Mesodermal cell (in vitro differentiated cells): ENCODE data around the gene DTD1.

ENCODE experiments used
- H3K27ac ChIP-seq: 2 replicates; pipeline ENCODE4 v1.7.0; 2013; ENCODE audit warnings: mild to moderate bottlenecking, low read depth, low read length, moderate library complexity; ENCODE audit not compliant: severe bottlenecking
- H3K36me3 ChIP-seq: 2 replicates; pipeline ENCODE4 v1.7.1; 2013; ENCODE audit warnings: mild to moderate bottlenecking, low read length, moderate library complexity; ENCODE audit not compliant: control insufficient read depth, insufficient read depth
- H3K4me1 ChIP-seq: one replicate; pipeline ENCODE4 v1.7.1; 2013; ENCODE audit warnings: mild to moderate bottlenecking, low read length; ENCODE audit not compliant: insufficient read depth, control insufficient read depth, poor library complexity, severe bottlenecking
- H3K4me3 ChIP-seq: 2 replicates; pipeline ENCODE4 v1.7.0; 2013; ENCODE audit warnings: low read length, control low read depth, mild to moderate bottlenecking; ENCODE audit not compliant: insufficient read depth, poor library complexity, severe bottlenecking; ENCODE audit errors: extremely low read depth
- H3K9me3 ChIP-seq: 2 replicates; pipeline ENCODE4 v1.7.1; 2013; ENCODE audit warnings: mild to moderate bottlenecking, low read length, moderate library complexity; ENCODE audit not compliant: control insufficient read depth
- WGBS, 2 experiments: methylation state at CpG; one replicate each; pipeline ENCODE4 v1.1.5; 2013; ENCODE audit warnings: missing lambda C conversion rate in 2 of 2; ENCODE audit not compliant: insufficient coverage in 2 of 2; 5-methylcytosine and 5-hydroxymethylcytosine counted together

Gene DTD1

GRCh38 chr20:18738888-18739287 lies 151.0 kb downstream of the DTD1 start:
- no peaks in the 10 kb centered on the region for H3K9me3 ChIP-seq
- 100% methylated on average over 2 of the region's 2 CpGs for WGBS, 2 experiments

DNA sequence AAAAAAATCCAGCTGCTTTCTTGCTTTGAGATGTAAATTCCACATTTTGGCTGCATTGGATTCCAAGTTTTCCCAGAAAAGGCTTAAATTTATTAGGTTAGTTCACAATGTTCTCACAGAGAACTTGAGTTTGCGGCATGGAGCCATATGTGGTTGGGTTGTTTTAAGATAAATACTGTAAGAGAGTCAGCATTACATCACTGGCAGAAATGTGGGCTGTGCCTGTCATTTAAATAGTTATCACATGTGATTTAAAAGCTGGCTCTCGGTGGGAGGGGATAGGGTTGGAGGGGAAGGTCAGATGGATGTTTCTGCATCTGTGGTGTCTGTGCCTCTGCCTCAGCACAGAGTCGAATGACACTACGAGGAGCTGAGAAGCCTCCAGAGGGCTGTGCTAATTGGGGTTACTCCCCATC lies 151.9 kb downstream of the DTD1 start:
- WGBS, 2 experiments, result 0 to 39% methylated on average over 2 to 4 of the region's 4 CpGs
- H3K9me3 ChIP-seq, result no peaks in the 10 kb centered on the region
- H3K4me1 ChIP-seq, result peaks cover 4% of the 10 kb centered on the region
- H3K36me3 ChIP-seq, result no peaks in the 10 kb centered on the region
- H3K4me3 ChIP-seq, result no peak overlapping the region
- H3K27ac ChIP-seq, result no peak overlapping the region

More at GRCh38 chr20:18738888-18739287, 151.0 kb downstream of the DTD1 start:
- no peaks in the 10 kb centered on the region for H3K36me3 ChIP-seq
- H3K4me3 ChIP-seq, result no peak overlapping the region
- peaks cover 4% of the 10 kb centered on the region for H3K4me1 ChIP-seq
- H3K27ac ChIP-seq, result no peak overlapping the region

GRCh38 chr20:18740726-18741125 lies 152.9 kb downstream of the DTD1 start:
- H3K27ac ChIP-seq, result no peak overlapping the region
- no peak overlapping the region for H3K4me3 ChIP-seq
- H3K9me3 ChIP-seq, result no peaks in the 10 kb centered on the region
- no CpG with 5 or more reads among the region's 3 CpGs for WGBS, 2 experiments
- peaks cover 4% of the 10 kb centered on the region for H3K4me1 ChIP-seq
- no peaks in the 10 kb centered on the region for H3K36me3 ChIP-seq

DNA sequence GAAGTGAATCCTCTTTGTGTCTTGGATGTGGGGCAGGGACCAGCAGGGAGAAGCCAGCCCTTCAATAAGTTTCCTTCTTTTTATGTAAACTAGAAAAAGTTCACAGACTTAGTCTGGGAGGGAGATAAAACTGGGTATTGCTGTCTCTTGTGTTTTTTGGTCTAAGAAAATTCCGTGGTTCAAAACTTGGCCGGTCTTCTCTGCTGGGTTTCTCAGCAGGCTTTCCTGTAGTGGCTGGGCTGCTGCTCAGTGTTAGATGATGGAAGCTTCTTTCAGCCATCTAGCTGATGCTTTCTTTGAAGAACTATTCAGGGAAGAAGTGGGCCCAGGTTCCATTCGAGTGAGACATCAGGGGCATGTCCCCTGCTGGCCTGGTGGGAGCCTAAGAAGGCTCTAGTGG lies 155.0 kb downstream of the DTD1 start:
- H3K4me3 ChIP-seq, result no peak overlapping the region
- WGBS, 2 experiments, result 48 to 82% methylated on average over 3 of the region's 3 CpGs
- peaks cover 4% of the 10 kb centered on the region for H3K4me1 ChIP-seq
- no peaks in the 10 kb centered on the region for H3K9me3 ChIP-seq
- H3K27ac ChIP-seq, result no peak overlapping the region
- no peaks in the 10 kb centered on the region for H3K36me3 ChIP-seq

DNA sequence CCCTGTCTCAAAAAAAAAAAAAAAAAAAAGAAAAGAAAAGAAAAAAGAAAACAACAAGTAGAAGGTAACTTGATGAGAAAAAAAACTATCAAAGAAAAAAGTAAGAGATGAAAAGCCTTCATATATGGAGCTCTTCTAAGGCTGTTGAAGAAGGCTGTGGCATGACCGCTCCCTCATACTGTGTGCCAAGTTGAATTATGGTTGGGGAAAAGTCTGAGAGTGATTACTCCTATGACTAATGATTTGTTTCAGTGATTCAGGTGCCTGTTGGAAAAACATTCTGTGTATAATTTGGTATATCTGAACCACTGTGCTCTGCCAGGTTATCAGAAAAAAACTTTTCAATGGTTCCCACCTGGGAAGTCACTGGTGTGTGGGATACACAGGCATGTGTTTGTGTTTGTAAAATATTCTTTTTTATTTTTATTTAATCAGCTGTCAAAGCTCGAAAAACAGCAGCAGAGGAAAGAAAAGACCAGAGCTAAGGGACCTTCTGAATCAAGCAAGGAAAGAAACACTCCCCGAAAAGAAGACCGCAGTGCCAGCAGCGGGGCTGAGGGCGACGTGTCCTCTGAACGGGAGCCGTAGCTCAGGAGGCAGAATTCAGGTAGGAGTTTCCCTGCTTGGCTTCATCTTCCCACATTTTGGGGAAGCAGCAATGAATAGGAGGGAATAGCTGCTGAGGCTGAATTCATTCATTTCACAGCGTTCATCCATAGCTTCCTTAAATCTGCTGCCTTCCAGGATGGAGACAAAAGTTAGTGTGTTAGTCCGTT lies 156.0 kb downstream of the DTD1 start:
- Histone ChIP-seq H3K4me3 (no peak overlapping the region), H3K36me3 (no peaks in the 10 kb centered on the region), H3K4me1 (peaks cover 4% of the 10 kb centered on the region), H3K9me3 (no peaks in the 10 kb centered on the region), H3K27ac (no peak overlapping the region)
- WGBS, 2 experiments, result 91 to 95% methylated on average over 7 to 10 of the region's 11 CpGs

GRCh38 chr20:18747090-18747489 lies 159.2 kb downstream of the DTD1 start:
- H3K9me3 ChIP-seq, result no peaks in the 10 kb centered on the region
- WGBS, 2 experiments, result 71 to 77% methylated on average over 4 to 5 of the region's 5 CpGs
- no peaks in the 10 kb centered on the region for H3K4me1 ChIP-seq
- H3K4me3 ChIP-seq, result no peak overlapping the region
- no peak overlapping the region for H3K27ac ChIP-seq
- H3K36me3 ChIP-seq, result no peaks in the 10 kb centered on the region

DNA sequence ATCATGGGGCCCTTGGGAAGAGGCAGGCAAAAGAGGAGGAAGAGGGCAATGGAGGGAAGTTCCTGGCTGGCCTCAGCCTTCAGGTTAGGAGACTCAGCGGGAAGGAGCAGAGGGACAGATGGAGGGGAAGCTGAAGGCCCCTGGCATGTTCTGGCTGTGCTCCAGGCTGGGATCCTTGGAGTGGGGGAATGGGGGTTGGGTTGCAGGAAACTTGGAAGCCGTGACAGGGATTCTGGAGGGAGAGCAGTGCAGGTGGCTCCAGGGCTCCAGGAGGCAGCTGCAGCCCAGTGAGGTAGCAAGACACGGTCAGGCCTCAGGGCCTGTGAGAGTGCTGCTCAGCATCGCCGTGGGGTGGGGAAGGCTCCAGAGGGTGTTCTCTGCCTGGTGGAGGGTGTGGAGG lies 161.1 kb downstream of the DTD1 start:
- Histone ChIP-seq H3K9me3 (no peaks in the 10 kb centered on the region), H3K4me3 (no peak overlapping the region)
- WGBS, 2 experiments, result 90 to 95% methylated on average over 3 to 4 of the region's 5 CpGs

GRCh38 chr20:18749528-18749927 lies 161.7 kb downstream of the DTD1 start:
- Histone ChIP-seq H3K36me3 (no peaks in the 10 kb centered on the region), H3K27ac (no peak overlapping the region), H3K4me3 (no peak overlapping the region), H3K9me3 (no peaks in the 10 kb centered on the region), H3K4me1 (no peaks in the 10 kb centered on the region)
- WGBS, 2 experiments, result 91 to 94% methylated on average over 7 of the region's 7 CpGs

More for the DNA sequence above, 161.1 kb downstream of the DTD1 start:
- H3K27ac ChIP-seq, result no peak overlapping the region
- no peaks in the 10 kb centered on the region for H3K36me3 ChIP-seq
- no peaks in the 10 kb centered on the region for H3K4me1 ChIP-seq

DNA sequence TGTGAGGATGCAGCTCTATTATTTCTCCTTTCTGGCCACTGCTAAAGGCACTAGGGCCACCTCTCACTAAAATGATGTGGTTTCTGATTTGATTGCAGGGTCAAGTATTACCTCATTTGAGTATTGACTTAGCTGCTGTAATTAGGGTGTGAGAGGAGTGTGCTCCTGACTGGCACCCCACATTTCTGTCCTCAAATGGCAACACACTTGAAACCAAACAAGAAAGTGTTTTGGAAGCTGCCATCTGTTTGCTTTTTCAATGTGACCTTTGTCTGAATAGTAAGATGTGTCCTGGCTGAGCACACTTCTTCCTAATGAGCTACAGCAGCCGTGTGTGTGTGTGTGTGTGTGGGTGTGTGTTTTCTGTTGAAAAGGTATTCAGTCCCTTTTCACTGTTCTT lies 162.9 kb downstream of the DTD1 start:
- Histone ChIP-seq H3K36me3 (no peaks in the 10 kb centered on the region), H3K4me3 (no peak overlapping the region), H3K27ac (no peak overlapping the region), H3K9me3 (no peaks in the 10 kb centered on the region), H3K4me1 (no peaks in the 10 kb centered on the region)
- WGBS, 2 experiments, result no CpG with 5 or more reads among the region's 1 CpG

- no peaks in the 10 kb centered on the region for H3K4me1 ChIP-seq
- no peaks in the 10 kb centered on the region for H3K36me3 ChIP-seq
- no peak overlapping the region for H3K27ac ChIP-seq
- H3K9me3 ChIP-seq, result no peaks in the 10 kb centered on the region
- no peak overlapping the region for H3K4me3 ChIP-seq
- 50 to 73% methylated on average over 2 to 5 of the region's 5 CpGs for WGBS, 2 experiments
Measured at GRCh38 chr20:18754030-18754652, 166.3 kb downstream of the DTD1 start.

DNA sequence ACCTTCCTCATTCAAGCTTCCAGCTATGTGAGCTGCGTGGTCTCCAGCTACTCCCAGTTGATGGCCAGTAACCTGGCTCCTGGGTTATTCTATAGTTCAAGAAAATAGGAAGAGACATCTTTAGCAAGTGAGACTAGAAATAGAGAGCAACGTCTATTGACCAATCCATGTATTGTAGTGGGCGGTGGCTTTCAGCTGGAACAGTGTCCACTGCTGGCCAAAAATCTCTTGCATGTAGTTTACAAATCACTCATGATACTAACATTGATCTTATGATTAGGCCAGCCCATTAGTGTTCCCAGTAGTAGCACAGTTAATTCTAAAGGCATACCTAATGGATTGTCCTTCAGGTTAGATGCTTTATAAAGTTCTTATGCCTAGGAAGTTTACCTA lies 166.8 kb downstream of the DTD1 start:
- Histone ChIP-seq H3K9me3 (no peaks in the 10 kb centered on the region), H3K27ac (no peak overlapping the region), H3K4me3 (no peak overlapping the region), H3K4me1 (no peaks in the 10 kb centered on the region), H3K36me3 (no peaks in the 10 kb centered on the region)
- 83 to 94% methylated on average over 1 to 3 of the region's 3 CpGs for WGBS, 2 experiments
